HG03175 (cell line): Measurements from ENCODE around the gene KRT10.
"Not testable (repeated sequence)": the region's sequence is repeated elsewhere in the genome, so short reads cannot be mapped to it uniquely, and the experiment has no call there.

ENCODE experiments used
- ATAC-seq: cut with Tn5 transposase; IDR thresholded peaks from one replicate; pipeline ENCODE4 v1.9.1; 2021; ENCODE audit warnings: mild to moderate bottlenecking, moderate library complexity; ENCODE audit not compliant: unreplicated experiment

Gene KRT10

DNA sequence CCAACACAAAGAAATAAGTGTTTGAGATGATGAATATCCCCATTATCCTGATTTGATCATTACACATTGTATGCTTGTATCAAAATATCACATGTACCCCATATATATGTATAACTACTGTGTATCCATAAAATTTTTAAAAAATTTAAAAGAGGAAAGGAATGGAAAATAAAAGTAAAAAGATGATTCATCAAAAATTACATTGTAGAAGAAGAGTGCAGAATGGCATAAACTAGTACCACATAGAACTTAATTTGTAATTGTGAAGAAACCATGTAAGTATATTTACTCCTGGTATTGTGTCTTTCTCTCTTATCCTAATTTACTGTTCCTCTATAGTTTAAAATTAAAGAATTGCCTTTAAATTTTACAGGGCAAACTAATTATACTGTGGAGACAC, 11.5 kb upstream of the KRT10 start:
- no peak for ATAC-seq

- ATAC-seq: no peak
Observed at GRCh38 chr17:40832840-40833239, 10.4 kb upstream of the KRT10 start.

- no peak for ATAC-seq
Observed at GRCh38 chr17:40830085-40830776, 7.8 kb upstream of the KRT10 start.

DNA sequence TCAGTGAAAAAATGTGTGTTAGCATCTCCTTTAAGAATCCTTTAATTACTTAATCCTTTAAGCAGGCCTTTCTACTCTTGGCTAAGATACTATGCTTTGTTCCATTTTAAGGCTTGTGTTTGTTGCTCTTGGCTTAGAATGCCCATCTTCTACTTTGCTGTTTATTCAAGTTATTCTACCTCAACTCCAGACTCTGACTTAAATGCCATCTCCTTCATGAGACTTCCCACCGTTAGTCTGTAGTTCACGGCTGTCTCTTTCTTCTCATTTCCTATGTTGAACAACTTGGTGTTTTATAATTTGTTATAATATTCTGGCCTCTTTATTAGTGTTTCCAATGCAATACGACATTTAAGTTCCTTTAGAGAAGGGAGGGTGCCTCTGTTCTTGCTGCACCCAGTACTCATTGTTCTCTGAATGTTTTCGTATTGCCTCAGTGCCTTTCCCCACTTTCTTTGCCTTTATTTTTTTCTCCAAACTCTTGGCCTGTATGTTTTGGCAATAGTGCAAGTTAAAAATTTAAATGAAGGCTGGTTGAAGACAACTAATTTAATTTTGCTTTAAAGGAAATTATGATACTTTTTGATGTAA, 6.1 kb upstream of the KRT10 start:
- ATAC-seq: no peak

- no peak for ATAC-seq
Observed at GRCh38 chr17:40827746-40828453, 5.5 kb upstream of the KRT10 start.

DNA sequence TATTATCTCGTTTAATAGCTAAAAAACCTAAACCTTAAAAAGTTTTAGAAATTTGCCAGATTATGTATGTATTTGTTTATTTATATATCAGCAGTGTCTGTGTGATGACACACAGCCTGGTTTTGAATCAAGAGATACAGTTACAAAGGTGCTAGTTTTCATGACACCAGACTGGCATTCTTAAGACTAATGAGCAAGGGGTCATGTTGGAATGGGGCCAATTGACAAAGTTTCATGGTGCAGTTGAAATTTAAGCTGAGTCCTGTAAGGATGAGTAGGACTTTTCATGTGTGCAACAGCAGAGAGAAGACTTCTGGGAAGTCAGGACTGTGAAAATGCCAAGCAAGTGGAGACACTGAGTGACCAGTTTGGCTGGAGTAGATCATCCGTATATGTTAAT, 3.2 kb upstream of the KRT10 start:
- no peak for ATAC-seq

DNA sequence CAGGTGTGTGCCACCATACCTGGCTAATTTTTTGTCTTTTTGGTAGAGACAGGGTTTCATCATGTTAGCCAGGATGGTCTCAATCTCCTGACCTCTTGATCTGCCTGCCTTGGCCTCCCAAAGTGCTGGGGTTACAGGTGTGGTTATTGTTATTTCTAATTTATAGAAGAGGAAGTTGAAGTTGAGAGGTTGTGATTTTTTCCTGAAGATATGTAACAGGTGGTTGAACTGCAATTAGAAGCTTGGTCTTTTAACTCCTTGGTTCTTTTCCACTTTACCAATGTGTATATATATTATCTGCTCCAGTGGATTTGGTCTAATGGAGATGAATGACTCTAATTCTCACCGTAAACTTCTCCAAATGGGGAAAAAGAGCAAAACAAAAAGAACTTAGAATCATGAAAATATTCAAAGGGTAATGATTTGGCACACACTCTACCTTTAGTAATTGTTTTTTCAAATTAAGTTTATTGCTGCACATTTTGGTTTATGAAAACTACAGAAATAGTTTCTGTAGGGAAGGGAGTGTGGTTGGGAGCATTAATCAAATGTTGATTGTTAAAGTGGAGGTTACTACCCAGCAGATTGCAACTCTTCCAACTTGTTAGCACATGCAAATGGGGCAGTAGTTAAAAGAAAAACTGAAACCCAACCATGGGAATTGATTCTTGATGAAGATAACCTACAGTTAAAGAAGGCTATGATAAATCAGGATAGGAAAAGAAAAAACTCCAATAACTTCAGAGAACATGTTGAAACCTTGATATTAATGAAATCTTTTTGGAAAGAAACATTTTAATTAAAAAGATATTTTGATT, 1.8 kb upstream of the KRT10 start:
- ATAC-seq: no peak

- ATAC-seq: no peak
Observed at GRCh38 chr17:40821536-40821935, 878 bp downstream of the KRT10 start.

DNA sequence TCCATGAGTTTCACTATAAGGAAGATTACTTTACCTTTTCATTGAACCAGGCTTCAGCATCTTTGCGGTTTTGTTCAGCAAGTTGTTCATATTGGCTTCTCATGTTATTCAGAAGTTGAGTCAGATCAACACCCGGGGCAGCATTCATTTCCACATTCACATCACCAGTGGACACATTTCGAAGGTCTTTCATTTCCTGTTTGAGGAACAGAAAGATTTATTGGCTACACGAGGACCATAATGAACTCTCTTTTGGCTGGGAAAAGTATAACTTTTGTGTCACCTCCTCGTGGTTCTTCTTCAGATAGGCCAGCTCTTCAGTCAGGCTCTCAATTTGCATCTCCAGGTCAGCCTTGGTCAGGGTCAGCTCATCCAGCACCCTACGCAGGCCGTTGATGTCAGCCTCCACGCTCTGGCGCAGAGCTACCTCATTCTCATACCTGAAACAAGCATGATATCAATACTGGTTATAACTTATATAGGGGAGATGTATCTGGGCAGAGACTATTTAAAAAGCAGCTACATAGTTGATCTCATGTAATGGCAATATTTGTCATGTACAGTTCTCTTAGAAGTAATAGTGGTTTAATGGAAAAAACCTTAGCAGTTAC, 2.1 kb downstream of the KRT10 start:
- no peak for ATAC-seq

DNA sequence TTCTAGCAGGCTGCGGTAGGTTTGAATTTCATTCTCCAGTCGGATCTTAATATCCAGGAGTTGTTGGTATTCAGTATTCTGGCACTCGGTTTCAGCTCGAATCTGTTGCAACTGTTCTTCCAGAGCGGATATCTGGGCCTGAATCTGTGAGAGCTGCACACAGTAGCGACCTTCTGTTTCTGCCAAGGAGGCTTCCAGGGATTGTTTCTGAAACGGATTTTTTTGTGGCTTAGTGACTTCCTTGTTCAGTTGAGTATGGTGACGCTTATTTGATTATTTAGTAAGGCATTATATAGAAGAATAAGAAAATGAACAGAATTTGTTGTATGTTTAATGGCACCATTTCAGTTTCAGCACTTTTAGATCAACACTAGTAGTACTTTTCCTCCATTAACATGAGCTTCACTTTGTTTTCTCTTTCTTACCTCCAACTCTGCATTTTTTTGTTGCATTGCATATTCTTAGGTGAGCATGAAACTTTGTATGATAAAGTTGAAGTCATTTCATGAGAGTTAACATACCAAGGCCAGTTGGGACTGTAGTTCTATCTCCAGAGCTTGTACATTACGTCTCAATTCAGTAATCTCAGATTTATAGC, 2.8 kb downstream of the KRT10 start:
- ATAC-seq: no peak

GRCh38 chr17:40818733-40819527, 3.5 kb downstream of the KRT10 start:
- ATAC-seq: peak; percentile 73

DNA sequence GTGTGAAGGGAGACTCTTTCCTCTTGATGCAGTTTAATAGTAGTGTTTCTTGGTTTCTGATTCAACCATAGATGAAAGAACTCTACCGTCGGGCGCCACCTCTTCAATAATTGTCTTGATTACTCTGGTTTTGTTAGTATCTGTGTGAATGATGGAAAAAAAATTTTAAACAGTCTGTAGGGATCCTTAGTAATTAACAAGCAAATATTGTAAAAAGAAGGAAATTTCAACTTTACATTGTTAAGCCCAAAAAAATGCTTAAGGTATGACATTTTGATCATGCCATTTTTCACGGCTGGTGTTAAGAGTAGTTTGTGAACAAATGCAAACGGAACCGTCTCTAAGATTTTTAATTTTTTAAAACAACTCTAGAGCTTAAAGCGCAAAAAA, 4.1 kb downstream of the KRT10 start:
- no peak for ATAC-seq

DNA sequence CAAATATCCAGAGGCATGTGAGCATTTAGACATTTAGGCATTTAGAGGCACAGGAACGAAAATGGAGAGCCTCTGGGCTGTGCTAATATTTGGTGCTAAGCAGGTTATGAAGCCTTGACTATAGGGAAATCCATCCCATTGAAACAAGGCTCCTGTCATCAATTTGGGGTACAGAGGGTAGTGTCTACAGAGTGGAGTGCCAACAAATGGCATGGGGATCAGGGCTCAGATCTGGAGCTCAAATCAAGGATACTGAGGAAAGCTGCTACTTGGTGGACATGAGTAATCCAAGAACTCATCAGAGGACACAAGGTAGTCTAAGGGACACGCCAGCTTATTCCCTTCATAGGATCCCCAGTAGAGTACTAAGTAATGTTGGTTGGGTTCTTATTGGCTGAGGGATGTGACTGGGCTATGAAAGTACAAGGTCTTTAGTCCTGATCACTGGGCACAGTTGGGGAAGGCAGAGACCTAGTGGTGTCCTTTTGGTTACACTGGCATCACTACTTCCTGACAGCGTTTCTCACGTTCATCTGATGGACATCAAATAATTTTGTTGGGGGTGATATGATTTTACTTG, 5.2 kb downstream of the KRT10 start:
- ATAC-seq: no peak

- no peak for ATAC-seq
Observed at GRCh38 chr17:40816569-40816968, 5.8 kb downstream of the KRT10 start.

- ATAC-seq: no peak
Observed at GRCh38 chr17:40815381-40815780, 7.0 kb downstream of the KRT10 start.

GRCh38 chr17:40814657-40815056, 7.8 kb downstream of the KRT10 start:
- not testable (repeated sequence) for ATAC-seq

DNA sequence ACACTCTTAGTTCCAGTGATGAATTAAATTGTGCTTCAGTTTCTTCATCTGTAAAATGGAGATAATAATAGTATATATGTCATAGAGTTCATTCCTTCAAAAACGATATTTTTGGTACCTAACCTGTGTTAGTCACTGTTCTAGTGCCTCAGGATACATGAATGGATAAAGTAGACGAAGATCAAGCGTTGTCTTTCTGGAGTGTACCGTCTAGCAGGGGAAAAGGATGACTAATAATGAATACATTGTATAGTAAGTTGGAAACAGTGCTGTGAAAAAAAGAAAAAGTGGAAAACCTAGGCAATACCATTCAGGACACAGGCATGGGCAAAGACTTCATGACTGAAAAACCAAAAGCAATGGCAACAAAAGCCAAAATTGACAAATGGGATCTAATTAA, 8.6 kb downstream of the KRT10 start:
- no peak for ATAC-seq

DNA sequence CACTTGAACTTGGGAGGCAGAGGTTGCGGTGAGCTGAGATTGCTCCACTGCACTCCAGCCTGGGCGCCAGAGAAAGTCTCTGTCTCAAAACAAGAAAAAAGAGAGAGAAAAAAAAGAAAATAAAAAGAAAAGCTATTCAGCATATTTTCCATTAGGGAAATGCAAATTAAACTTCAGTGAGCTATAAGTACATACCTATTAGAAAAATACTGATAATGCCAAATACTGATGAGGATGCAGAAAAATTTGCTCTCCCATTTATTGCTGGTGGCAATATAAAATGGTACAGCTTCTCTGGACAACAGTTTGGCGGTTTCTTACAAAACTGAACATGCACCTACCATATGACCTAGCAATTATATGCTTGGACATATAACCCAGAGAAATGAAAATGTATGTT, 9.8 kb downstream of the KRT10 start:
- no peak for ATAC-seq

DNA sequence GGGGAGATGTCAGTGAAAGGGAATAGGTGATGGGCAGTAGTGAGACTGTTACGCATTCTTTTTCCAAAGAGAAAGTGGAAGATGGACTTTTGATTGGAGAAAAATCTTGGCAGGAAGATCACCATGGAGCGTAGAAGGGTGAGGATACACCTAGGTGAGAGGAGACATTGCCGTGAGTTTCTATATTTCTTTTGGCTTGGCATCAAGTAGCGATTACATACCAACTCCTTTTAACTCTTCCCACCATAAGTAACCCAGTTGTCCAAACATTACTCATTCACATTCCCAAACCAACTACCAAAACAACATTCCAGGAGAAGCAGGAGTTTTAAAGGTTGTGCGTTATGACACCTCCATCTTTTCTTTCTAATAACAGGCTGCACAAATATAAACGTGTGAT, 11.9 kb downstream of the KRT10 start:
- no peak for ATAC-seq
